C4-2B (cell line): ENCODE data around the gene ARL11.

Source experiments
- CTCF ChIP-seq: fragments of 450-650 bp; conservative IDR thresholded peaks from 2 replicates; pipeline ENCODE4 v1.5.1; 2017; ENCODE audit warnings: mild to moderate bottlenecking
- ZFX ChIP-seq: fragments of 450-650 bp; IDR thresholded peaks from 2 replicates; pipeline ENCODE4 v1.6.1; 2017

GRCh38 chr13:49627831-49628652 lies at the start of gene ARL11:
- TF ChIP-seq CTCF = no peak
- TF ChIP-seq ZFX = no peak
